HFF-Myc (cell line): ENCODE data around the gene PDAP1.
"Not testable (repeated sequence)": the region's sequence is repeated elsewhere in the genome, so short reads cannot be mapped to it uniquely, and the experiment has no call there.

Source experiments
- DNase-seq: peaks from one replicate; pipeline ENCODE4 v3.0.0-alpha.2; 2011; ENCODE audit warnings: low read depth; ENCODE audit errors: extremely low read depth
- H3K4me3 ChIP-seq: replicated peaks from 2 replicates; pipeline ENCODE4 v1.5.1; 2011; ENCODE audit warnings: low read depth, mild to moderate bottlenecking, control low read depth, low read length
- TF ChIP-seq, protein P1 (sequence below): IDR thresholded peaks from 2 replicates; pipeline ENCODE4 v1.5.1; 2012; ENCODE audit warnings: mild to moderate bottlenecking, low read depth, low read length, control low read depth; ENCODE audit errors: missing control alignments

The PDAP1 gene

GRCh38 chr7:99380032-99380822 lies 28.2 kb downstream of the PDAP1 start:
- TF ChIP-seq, protein P1, sequence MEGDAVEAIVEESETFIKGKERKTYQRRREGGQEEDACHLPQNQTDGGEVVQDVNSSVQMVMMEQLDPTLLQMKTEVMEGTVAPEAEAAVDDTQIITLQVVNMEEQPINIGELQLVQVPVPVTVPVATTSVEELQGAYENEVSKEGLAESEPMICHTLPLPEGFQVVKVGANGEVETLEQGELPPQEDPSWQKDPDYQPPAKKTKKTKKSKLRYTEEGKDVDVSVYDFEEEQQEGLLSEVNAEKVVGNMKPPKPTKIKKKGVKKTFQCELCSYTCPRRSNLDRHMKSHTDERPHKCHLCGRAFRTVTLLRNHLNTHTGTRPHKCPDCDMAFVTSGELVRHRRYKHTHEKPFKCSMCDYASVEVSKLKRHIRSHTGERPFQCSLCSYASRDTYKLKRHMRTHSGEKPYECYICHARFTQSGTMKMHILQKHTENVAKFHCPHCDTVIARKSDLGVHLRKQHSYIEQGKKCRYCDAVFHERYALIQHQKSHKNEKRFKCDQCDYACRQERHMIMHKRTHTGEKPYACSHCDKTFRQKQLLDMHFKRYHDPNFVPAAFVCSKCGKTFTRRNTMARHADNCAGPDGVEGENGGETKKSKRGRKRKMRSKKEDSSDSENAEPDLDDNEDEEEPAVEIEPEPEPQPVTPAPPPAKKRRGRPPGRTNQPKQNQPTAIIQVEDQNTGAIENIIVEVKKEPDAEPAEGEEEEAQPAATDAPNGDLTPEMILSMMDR: no peak
- no peak for DNase-seq
- peak overlapping the region; percentile 23 for H3K4me3 ChIP-seq

- peak overlapping the region; percentile 23 for H3K4me3 ChIP-seq
- DNase-seq: not testable (repeated sequence)
These were observed 28.7 kb downstream of the PDAP1 start for GRCh38 chr7:99379693-99380031.

DNA sequence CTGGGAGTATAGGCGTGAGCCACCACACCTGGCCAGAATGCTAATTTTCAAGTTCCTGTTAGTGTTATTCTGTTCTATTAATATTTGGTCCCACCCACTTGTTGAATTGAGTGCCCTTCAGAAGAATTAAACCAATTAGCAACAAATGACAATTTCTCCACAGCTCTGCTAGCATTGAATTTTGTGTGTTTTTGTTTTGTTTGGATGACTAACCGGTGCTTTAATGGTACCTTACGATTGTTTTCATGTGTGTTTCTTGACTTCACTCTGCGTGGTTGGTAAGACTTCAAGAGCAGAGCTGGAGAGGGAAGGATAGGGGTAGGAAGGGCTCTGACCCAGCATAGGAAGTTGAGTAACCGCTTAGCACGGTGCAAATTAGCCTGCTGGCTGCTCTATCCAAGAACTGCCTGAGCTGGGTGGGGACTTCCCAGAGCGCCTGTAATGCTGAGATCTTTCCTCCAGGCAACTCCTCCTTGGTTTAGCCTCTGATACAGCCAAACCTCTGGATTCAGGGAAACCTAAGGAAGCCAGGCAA lies 29.3 kb downstream of the PDAP1 start:
- TF ChIP-seq, protein P1: no peak
- DNase-seq: peak; percentile 86
- H3K4me3 ChIP-seq: peak overlapping the region; percentile 23

DNA sequence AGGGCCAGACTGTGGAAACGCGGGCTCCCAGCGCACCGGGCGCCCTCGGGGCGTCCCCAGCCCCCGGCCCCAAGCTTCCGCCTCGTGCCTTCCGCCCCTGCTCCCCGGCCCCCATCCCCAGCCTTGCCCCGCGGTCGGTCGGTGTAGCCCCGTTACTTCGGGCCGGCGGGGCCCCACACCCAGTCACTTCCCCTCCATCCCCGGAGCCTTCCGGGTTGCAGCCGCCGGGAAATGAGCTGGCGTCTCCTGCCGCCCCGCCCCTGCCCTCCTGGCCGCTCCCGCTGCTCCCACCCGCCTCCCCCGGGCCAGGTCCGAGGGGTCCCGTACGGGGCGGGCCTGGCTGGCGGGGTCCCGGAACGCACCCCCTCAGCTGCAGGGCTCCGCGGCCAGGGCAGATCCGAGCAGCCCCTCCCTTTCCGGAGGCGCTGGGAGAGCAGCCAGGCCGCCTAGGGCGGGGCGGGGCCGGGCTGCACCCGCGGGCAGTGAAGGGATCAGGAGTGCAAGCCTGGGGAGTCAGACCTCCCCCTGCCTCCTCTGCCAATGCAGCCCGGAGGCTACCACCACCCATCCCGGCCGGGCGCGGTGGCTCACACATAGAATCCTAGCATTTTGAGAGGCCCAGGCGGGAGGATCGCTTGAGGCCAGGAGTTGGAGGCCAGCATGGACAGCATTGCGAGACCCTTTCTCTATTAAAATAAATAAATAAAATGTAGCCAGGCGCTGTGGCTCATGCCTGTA lies 33.2 kb downstream of the PDAP1 start:
- H3K4me3 ChIP-seq: peak overlapping the region; percentile 63
- no peak for DNase-seq
- TF ChIP-seq, protein P1: no peak

DNA sequence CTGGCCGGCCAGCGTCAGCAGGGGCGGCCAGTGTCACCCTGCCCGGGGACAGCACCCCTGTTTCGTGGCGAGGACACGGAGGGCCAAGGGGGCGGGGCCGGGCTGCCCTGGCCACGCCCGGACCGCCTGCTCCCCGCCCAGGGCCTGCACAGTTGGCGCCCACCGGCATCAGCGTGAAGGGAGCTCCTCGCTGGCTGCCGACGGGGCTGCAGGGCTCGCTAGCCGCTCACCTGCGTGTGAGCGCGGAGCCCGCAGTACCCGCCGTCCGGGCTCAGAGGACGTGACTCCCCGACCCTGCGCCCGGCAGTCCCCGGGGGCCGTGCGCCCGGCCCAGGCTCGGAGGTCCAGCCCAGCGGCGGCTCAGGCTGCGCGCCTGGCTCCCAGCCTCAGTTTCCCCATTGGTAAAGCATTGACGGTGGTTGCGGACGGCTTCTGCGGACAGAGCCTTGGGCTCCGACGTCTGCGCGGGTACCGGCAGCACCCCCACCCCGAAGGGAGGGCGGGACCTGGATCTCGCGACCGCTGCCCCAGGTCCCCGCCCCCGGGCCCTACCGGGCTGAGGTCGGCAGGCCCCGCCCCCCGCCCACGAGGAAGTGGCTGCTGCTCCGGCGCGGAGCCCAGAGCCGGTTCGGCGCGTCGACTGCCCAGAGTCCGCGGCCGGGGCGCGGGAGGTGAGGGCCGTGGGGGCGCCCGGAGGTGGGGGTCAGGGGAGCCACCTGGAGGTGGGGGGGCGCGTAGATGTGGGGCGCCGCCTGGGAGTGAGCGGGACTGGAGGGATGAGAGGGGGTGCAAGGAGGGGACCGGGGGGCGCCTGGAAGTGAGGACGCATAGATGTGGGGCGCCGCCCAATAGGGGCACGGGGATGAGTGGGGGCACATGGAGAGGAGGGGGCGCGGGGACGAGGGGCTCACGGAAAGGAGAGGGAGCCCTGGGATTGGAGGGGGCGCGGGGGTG lies 34.0 kb downstream of the PDAP1 start, which contains the start of gene ARPC1B:
Gene ARPC1B (plus strand): TSS at position 620 of the 954 bp plus-strand sequence. CDS start 10,985 bp downstream, outside the sequence.
- H3K4me3 ChIP-seq: peak within 1 kb of the TSS; percentile 63
- DNase-seq: no peak
- TF ChIP-seq, protein P1: no peak

GRCh38 chr7:99373091-99374066 lies 35.0 kb downstream of the PDAP1 start:
- DNase-seq: no peak
- H3K4me3 ChIP-seq: peak overlapping the region; percentile 63
- TF ChIP-seq, protein P1: no peak
